NCI-H146 (cell line): ENCODE measurements around the gene VWA5B2.

ENCODE experiments used
- DNase-seq: peaks from one replicate; lab custom pipeline; 2025; lab: John Stamatoyannopoulos, UW

VWA5B2 gene

GRCh38 chr3:184223946-184224345, 5.4 kb upstream of the VWA5B2 start:
- no peak for DNase-seq

- DNase-seq = peak; percentile 69
Measured at GRCh38 chr3:184227481-184227935, 1.9 kb upstream of the VWA5B2 start.

GRCh38 chr3:184228376-184229137, 828 bp upstream of the VWA5B2 start:
- DNase-seq = no peak

- peak; percentile 89 for DNase-seq
Measured at GRCh38 chr3:184230081-184230602, 757 bp downstream of the VWA5B2 start.

GRCh38 chr3:184230603-184231528, 1.5 kb downstream of the VWA5B2 start:
- peak; percentile 93 for DNase-seq

- no peak for DNase-seq
Measured at GRCh38 chr3:184231671-184232070, 2.3 kb downstream of the VWA5B2 start.

- no peak for DNase-seq
Measured at GRCh38 chr3:184233127-184233843, 3.9 kb downstream of the VWA5B2 start.

GRCh38 chr3:184234224-184234623, 4.8 kb downstream of the VWA5B2 start:
- DNase-seq = no peak

- no peak for DNase-seq
Measured at GRCh38 chr3:184234671-184235380, 5.4 kb downstream of the VWA5B2 start.

- no peak for DNase-seq
Measured at GRCh38 chr3:184235381-184236032, 6.1 kb downstream of the VWA5B2 start.

- no peak for DNase-seq
Measured at GRCh38 chr3:184236033-184236410, 6.6 kb downstream of the VWA5B2 start.

GRCh38 chr3:184236636-184237035, 7.3 kb downstream of the VWA5B2 start:
- no peak for DNase-seq

GRCh38 chr3:184237211-184237610, 7.8 kb downstream of the VWA5B2 start:
- DNase-seq = no peak

GRCh38 chr3:184237807-184238206, 8.4 kb downstream of the VWA5B2 start:
- DNase-seq = no peak

GRCh38 chr3:184238246-184238818, 8.9 kb downstream of the VWA5B2 start:
- DNase-seq = no peak

- no peak for DNase-seq
Measured at GRCh38 chr3:184239221-184239620, 9.8 kb downstream of the VWA5B2 start.

GRCh38 chr3:184239708-184240107, 10.3 kb downstream of the VWA5B2 start:
- DNase-seq = no peak

GRCh38 chr3:184240384-184241140, 11.2 kb downstream of the VWA5B2 start:
- no peak for DNase-seq

- DNase-seq = no peak
Measured at GRCh38 chr3:184241141-184241446, 11.7 kb downstream of the VWA5B2 start.
